IMR-90 (cell line): ENCODE measurements around the gene TERB1. TPM values are rescaled to one million over a fixed set of nuclear protein-coding genes. Genes with fewer than 3 reads are reported as not detected.

ENCODE experiments used
- ATAC-seq: fragments of 200-7000 bp; cut with Tn5 transposase; 2 replicates; pipeline ENCODE4 v1.9.1; 2020; ENCODE audit warnings: low read depth, mild to moderate bottlenecking, moderate library complexity
- BruUV-seq: library from RNA; stranded (reverse); fragments of 400-500 nt; replicated peaks from 2 replicates; lab custom pipeline; 2021; lab: Mats Ljungman, UMichigan
- CTCF ChIA-PET: fragments of 300-600 bp; formaldehyde crosslinking; extraction: SDS; loops from one replicate; lab custom pipeline; 2021; ENCODE audit warnings: antibody characterized with exemption; lab: Yijun Ruan, JAX
- POLR2A ChIA-PET: fragments of 300-600 bp; sonication (Branson Sonifier 250); formaldehyde crosslinking; loops from one replicate; lab custom pipeline; 2022; ENCODE audit warnings: antibody characterized with exemption; ENCODE audit not compliant: unreplicated experiment; lab: Charles Lee
- DNase-seq: peaks from one replicate; pipeline ENCODE4 v3.0.0; 2013
- H2AFZ ChIP-seq: replicated peaks from 2 replicates; pipeline ENCODE3; 2013; ENCODE audit warnings: low read length, mild to moderate bottlenecking; ENCODE audit not compliant: poor library complexity
- H2AK5ac ChIP-seq: 2 replicates; pipeline ENCODE4 v1.6.1; 2013; ENCODE audit warnings: low read depth, low read length, inconsistent platforms
- H2AK9ac ChIP-seq: replicated peaks from 2 replicates; pipeline ENCODE3; 2013; ENCODE audit warnings: mild to moderate bottlenecking, low read depth, low read length, moderate library complexity; ENCODE audit not compliant: poor library complexity
- H2BK120ac ChIP-seq: 2 replicates; pipeline ENCODE4 v1.6.1; 2013; ENCODE audit warnings: low read depth, low read length, inconsistent platforms
- H2BK15ac ChIP-seq: 3 replicates; pipeline ENCODE4 v1.6.1; 2013; ENCODE audit warnings: low read depth, low read length, inconsistent platforms
- H2BK20ac ChIP-seq: 2 replicates; pipeline ENCODE4 v1.6.1; 2013; ENCODE audit warnings: low read depth, mild to moderate bottlenecking, inconsistent platforms, low read length, moderate library complexity
- H2BK5ac ChIP-seq: 2 replicates; pipeline ENCODE4 v1.6.1; 2013; ENCODE audit warnings: mild to moderate bottlenecking, low read depth, low read length, inconsistent platforms; ENCODE audit not compliant: poor library complexity, severe bottlenecking
- H3K14ac ChIP-seq: replicated peaks from 2 replicates; pipeline ENCODE4 v1.6.1; 2013; ENCODE audit warnings: low read depth, low read length, inconsistent platforms
- H3K18ac ChIP-seq: 2 replicates; pipeline ENCODE4 v1.6.1; 2013; ENCODE audit warnings: low read depth, low read length, control low read depth
- H3K23ac ChIP-seq: 2 replicates; pipeline ENCODE4 v1.6.1; 2013; ENCODE audit warnings: low read depth, low read length, inconsistent platforms
- H3K27ac ChIP-seq: 2 replicates; pipeline ENCODE4 v1.5.1; 2013; ENCODE audit warnings: mild to moderate bottlenecking, control low read depth, low read length; ENCODE audit not compliant: insufficient read depth
- H3K27me3 ChIP-seq: 2 replicates; pipeline ENCODE4 v1.6.1; 2013; ENCODE audit warnings: low read length; ENCODE audit not compliant: control insufficient read depth, insufficient read depth
- H3K36me3 ChIP-seq: 2 replicates; pipeline ENCODE4 v1.6.1; 2013; ENCODE audit warnings: low read length, mixed read lengths; ENCODE audit not compliant: control insufficient read depth, insufficient read depth
- H3K4ac ChIP-seq: 2 replicates; pipeline ENCODE4 v1.6.1; 2013; ENCODE audit warnings: low read depth, low read length, inconsistent platforms
- H3K4me1 ChIP-seq: 2 replicates; pipeline ENCODE4 v1.6.1; 2013; ENCODE audit warnings: low read length, mixed read lengths; ENCODE audit not compliant: control insufficient read depth, insufficient read depth
- H3K4me2 ChIP-seq: 2 replicates; pipeline ENCODE4 v1.6.1; 2013; ENCODE audit warnings: low read depth, mild to moderate bottlenecking, control low read depth, low read length, moderate library complexity
- H3K4me3 ChIP-seq: 2 replicates; pipeline ENCODE4 v1.5.1; 2013; ENCODE audit warnings: low read depth, mild to moderate bottlenecking, control low read depth, low read length, moderate library complexity; ENCODE audit not compliant: insufficient read depth
- H3K56ac ChIP-seq: 2 replicates; pipeline ENCODE4 v1.6.1; 2013; ENCODE audit warnings: low read length, inconsistent platforms; ENCODE audit not compliant: insufficient read depth; ENCODE audit errors: extremely low read depth
- H3K79me1 ChIP-seq, 2 experiments: 2 replicates each; pipeline ENCODE4 v1.6.1; 2013; ENCODE audit warnings: low read length in 2 of 2, inconsistent platforms in 1 of 2, low read depth in 1 of 2
- H3K9ac ChIP-seq: 2 replicates; pipeline ENCODE4 v1.6.1; 2013; ENCODE audit warnings: low read depth, low read length, control low read depth
- H3K9me1 ChIP-seq: 2 replicates; pipeline ENCODE4 v1.6.1; 2013; ENCODE audit warnings: low read length, inconsistent platforms; ENCODE audit not compliant: insufficient read depth
- H3K9me3 ChIP-seq: 2 replicates; pipeline ENCODE4 v1.6.1; 2013; ENCODE audit warnings: low read length; ENCODE audit not compliant: control insufficient read depth, insufficient read depth
- H4K20me1 ChIP-seq: 2 replicates; pipeline ENCODE4 v1.6.1; 2013; ENCODE audit warnings: low read length, inconsistent platforms; ENCODE audit not compliant: insufficient read depth
- H4K5ac ChIP-seq: 2 replicates; pipeline ENCODE4 v1.6.1; 2013; ENCODE audit warnings: mild to moderate bottlenecking, low read depth, low read length, control low read depth
- H4K8ac ChIP-seq, 2 experiments: 2 replicates each; pipeline ENCODE4 v1.6.1; 2013; ENCODE audit warnings: low read depth in 2 of 2, low read length in 2 of 2, control low read depth in 1 of 2, inconsistent platforms in 1 of 2
- H4K91ac ChIP-seq: 2 replicates; pipeline ENCODE4 v1.6.1; 2013; ENCODE audit warnings: low read depth, low read length, inconsistent platforms; ENCODE audit not compliant: insufficient read depth
- BHLHE40 ChIP-seq: fragments of 150-350 bp; IDR thresholded peaks from 2 replicates; pipeline ENCODE4 v1.6.1; 2016; ENCODE audit warnings: mild to moderate bottlenecking, low read depth, low read length
- CEBPB ChIP-seq: IDR thresholded peaks from 2 replicates; pipeline ENCODE4 v1.6.1; 2012; ENCODE audit warnings: low read depth, low read length, improper control_type of control experiment
- CHD1 ChIP-seq: IDR thresholded peaks from 2 replicates; pipeline ENCODE4 v1.6.1; 2012; ENCODE audit warnings: low read depth, low read length, improper control_type of control experiment
- FOS ChIP-seq: fragments of 150-350 bp; IDR thresholded peaks from 2 replicates; pipeline ENCODE4 v1.6.1; 2016; ENCODE audit warnings: low read depth, low read length
- MAFK ChIP-seq: IDR thresholded peaks from 2 replicates; pipeline ENCODE4 v1.6.1; 2012; ENCODE audit warnings: low read depth, low read length, improper control_type of control experiment
- MAZ ChIP-seq: IDR thresholded peaks from 2 replicates; pipeline ENCODE4 v1.6.1; 2012; ENCODE audit warnings: low read depth, mild to moderate bottlenecking, low read length, improper control_type of control experiment, moderate library complexity, borderline replicate concordance
- MXI1 ChIP-seq: IDR thresholded peaks from 2 replicates; pipeline ENCODE4 v1.6.1; 2012; ENCODE audit warnings: low read depth, mild to moderate bottlenecking, low read length, moderate library complexity, borderline replicate concordance
- NFE2L2 ChIP-seq: fragments of 150-350 bp; IDR thresholded peaks from 2 replicates; pipeline ENCODE4 v1.6.1; 2016; ENCODE audit warnings: low read depth, mild to moderate bottlenecking, low read length
- POLR2A ChIP-seq: IDR thresholded peaks from 2 replicates; pipeline ENCODE4 v1.6.1; 2012; ENCODE audit warnings: mild to moderate bottlenecking, low read depth, low read length
- RAD21 ChIP-seq: IDR thresholded peaks from 2 replicates; pipeline ENCODE4 v1.6.1; 2012; ENCODE audit warnings: low read length, improper control_type of control experiment
- RCOR1 ChIP-seq: IDR thresholded peaks from 2 replicates; pipeline ENCODE4 v1.6.1; 2012; ENCODE audit warnings: mild to moderate bottlenecking, low read length, improper control_type of control experiment; ENCODE audit not compliant: insufficient replicate concordance
- RFX5 ChIP-seq: IDR thresholded peaks from 2 replicates; pipeline ENCODE4 v1.8.0; 2012; ENCODE audit warnings: low read depth, mild to moderate bottlenecking, low read length, moderate library complexity
- SMC3 ChIP-seq: fragments of 150-350 bp; IDR thresholded peaks from 2 replicates; pipeline ENCODE4 v1.6.1; 2016; ENCODE audit warnings: low read depth, mild to moderate bottlenecking, antibody characterized with exemption, low read length, moderate library complexity
- USF2 ChIP-seq: fragments of 150-350 bp; IDR thresholded peaks from 2 replicates; pipeline ENCODE4 v1.6.1; 2017; ENCODE audit warnings: mild to moderate bottlenecking, antibody characterized with exemption, low read length, low read depth
- WGBS, 2 experiments: methylation state at CpG; one replicate each; pipeline versions ENCODE4 v1.1.5 to v1.1.7; 2013; ENCODE audit warnings: missing lambda C conversion rate in 2 of 2; ENCODE audit not compliant: insufficient read length in 1 of 2; ENCODE audit errors: extremely low coverage in 2 of 2; 5-methylcytosine and 5-hydroxymethylcytosine counted together
- dilution Hi-C: fragments of 300-500 bp; cut with HindIII; formaldehyde crosslinking; loops from one replicate; pipeline ENCODE4 v1.14.3; 2018; ENCODE audit warnings: low sequenced_read_pairs; ENCODE audit not compliant: unreplicated experiment
- in situ Hi-C: fragments of 300-500 bp; cut with MboI; formaldehyde crosslinking; loops from 3 replicates; pipeline ENCODE4 v1.14.3; 2019; ENCODE audit warnings: low sequenced_read_pairs, inconsistent platforms, mixed read lengths
- intact Hi-C: fragments of 100-400 bp; cut with micrococcal nuclease; formaldehyde crosslinking; loops from 2 replicates; pipeline ENCODE4 v1.10.0; 2022
- polyA plus RNA-seq, 3 experiments: library from polyadenylated mRNA; depleted of rRNA; stranded (reverse); fragments of >200 nt; gene quantifications; 2 replicates each; pipeline ENCODE4 v1.2.3, GENCODE V29; 2012; ENCODE audit warnings: low replicate concordance in 1 of 3
- total RNA-seq: library from RNA; depleted of rRNA; stranded (reverse); fragments of >200 nt; gene quantifications from 2 replicates; pipeline ENCODE4 v1.2.3, GENCODE V29; 2012
- TF ChIP-seq, protein P1 (sequence below): fragments of 150-350 bp; IDR thresholded peaks from 2 replicates; pipeline ENCODE4 v1.6.1; 2016; ENCODE audit warnings: low read depth, mild to moderate bottlenecking, low read length, moderate library complexity, borderline replicate concordance

The TERB1 gene
- total and polyA plus RNA-seq, 2 of the 4 experiments (the other 2 are of a cell fraction): not detected

- Histone ChIP-seq H3K14ac (no peak within 1 kb of the TSS), H4K5ac (no peak within 1 kb of the TSS), H4K20me1 (no peaks in the 10 kb centered on the region), H3K4me1 (no peaks in the 10 kb centered on the region; the same call in 1 of the 2 replicates), H2BK15ac (no peak within 1 kb of the TSS), H2AK9ac (peak within 1 kb of the TSS; percentile 5), H2BK5ac (no peak within 1 kb of the TSS), H2AFZ (peak within 1 kb of the TSS; percentile 81), H3K79me1 (no peaks in the 10 kb centered on the region), H4K8ac (no peak within 1 kb of the TSS), H4K91ac (no peak within 1 kb of the TSS), H3K27ac (no peak within 1 kb of the TSS), H3K4me2 (peak within 1 kb of the TSS; percentile 78), H3K23ac (peak within 1 kb of the TSS; percentile 15; the same call in 1 of the 2 replicates), H2AK5ac (no peak within 1 kb of the TSS), H3K9ac (no peak within 1 kb of the TSS), H3K56ac (no peak within 1 kb of the TSS), H3K9me1 (0 out of 2 replicates have a peak, but pooled peaks cover 3% of the 10 kb centered on the region), H2BK120ac (no peak within 1 kb of the TSS), H2BK20ac (no peak within 1 kb of the TSS), H3K4me3 (peak within 1 kb of the TSS; percentile 30), H3K18ac (no peak within 1 kb of the TSS), H3K27me3 (peaks cover 83% of the 10 kb centered on the region), H3K4ac (no peak within 1 kb of the TSS), H3K9me3 (no peaks in the 10 kb centered on the region), H3K36me3 (no peaks in the 10 kb centered on the region)
- no TSS peak for BruUV-seq
- intact Hi-C loops: no loop called here
- ATAC-seq (peak; percentile 66), DNase-seq (no peak)
- CTCF ChIA-PET: no interaction called here
- in situ Hi-C loops: no loop called here
- 0% methylated on average over 14 of the region's 79 CpGs; no CpG with 5 or more reads in 1 of the 2 experiments for WGBS, 2 experiments
- POLR2A ChIA-PET: no interaction called here
- dilution Hi-C loops: no loop called here
- TF ChIP-seq MAFK (no peak), RCOR1 (no peak), NFE2L2 (no peak), RFX5 (no peak), CEBPB (no peak), POLR2A (no peak), USF2 (no peak), BHLHE40 (no peak), MXI1 (no peak), FOS (no peak), RAD21 (no peak), CHD1 (no peak), SMC3 (no peak), MAZ (no peak)
- TF ChIP-seq, protein P1, sequence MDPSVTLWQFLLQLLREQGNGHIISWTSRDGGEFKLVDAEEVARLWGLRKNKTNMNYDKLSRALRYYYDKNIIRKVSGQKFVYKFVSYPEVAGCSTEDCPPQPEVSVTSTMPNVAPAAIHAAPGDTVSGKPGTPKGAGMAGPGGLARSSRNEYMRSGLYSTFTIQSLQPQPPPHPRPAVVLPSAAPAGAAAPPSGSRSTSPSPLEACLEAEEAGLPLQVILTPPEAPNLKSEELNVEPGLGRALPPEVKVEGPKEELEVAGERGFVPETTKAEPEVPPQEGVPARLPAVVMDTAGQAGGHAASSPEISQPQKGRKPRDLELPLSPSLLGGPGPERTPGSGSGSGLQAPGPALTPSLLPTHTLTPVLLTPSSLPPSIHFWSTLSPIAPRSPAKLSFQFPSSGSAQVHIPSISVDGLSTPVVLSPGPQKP: no peak
Observed at GRCh38 chr16:66844342-66845079, 43.1 kb upstream of the TERB1 start, which contains the start of gene CA7. TSS of gene CA7 (plus strand) at chr16:66844414. CDS start at chr16:66844488, 74 bp downstream.
